T follicular helper cell (primary cell): Measurements from ENCODE around the gene MEX3D.
"Not testable (repeated sequence)": the region's sequence is repeated elsewhere in the genome, so short reads cannot be mapped to it uniquely, and the experiment has no call there.

ENCODE experiments used
- DNase-seq: peaks from one replicate; pipeline ENCODE4 v3.0.0-alpha.2; 2020; ENCODE audit warnings: low read depth

The MEX3D gene

DNA sequence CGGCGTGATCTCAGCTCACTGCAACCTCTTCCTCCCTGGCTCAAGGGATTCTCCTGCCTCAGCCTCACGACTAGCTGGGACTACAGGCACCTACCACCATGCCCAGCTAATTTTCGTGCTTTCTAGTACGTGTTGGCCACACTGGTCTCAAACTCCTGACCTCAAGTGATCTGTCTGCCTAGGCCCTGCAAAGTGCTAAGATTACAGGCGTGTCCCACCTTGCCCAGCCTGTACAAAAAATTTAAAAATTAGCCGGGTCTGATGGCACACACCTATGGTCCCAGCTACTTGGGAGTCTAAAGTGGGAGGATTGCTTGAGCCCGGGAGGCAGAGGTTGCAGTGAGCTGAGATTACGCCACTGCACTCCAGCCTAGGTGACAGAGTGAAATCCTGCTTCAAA lies 4.7 kb upstream of the MEX3D start:
- DNase-seq = no peak

DNA sequence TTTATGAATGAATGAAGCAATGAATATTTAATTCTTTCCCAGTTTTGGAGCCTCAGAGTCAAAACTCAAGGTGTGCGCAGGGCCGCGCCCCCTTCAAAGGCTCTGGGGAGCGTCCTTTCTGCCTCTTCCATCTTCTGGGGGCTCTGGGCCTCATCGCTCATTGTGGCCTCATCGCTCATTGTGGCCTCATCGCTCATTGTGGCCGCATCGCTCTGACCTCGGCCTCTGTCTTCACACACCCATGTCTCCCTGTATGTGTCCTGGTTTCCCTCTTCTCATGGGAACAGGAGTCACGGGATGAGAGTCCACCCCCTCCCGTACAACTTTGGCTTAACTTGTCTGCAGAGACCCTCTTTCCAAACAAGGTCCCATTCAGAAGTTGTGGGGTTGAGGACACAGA lies 3.2 kb upstream of the MEX3D start:
- DNase-seq = no peak

DNA sequence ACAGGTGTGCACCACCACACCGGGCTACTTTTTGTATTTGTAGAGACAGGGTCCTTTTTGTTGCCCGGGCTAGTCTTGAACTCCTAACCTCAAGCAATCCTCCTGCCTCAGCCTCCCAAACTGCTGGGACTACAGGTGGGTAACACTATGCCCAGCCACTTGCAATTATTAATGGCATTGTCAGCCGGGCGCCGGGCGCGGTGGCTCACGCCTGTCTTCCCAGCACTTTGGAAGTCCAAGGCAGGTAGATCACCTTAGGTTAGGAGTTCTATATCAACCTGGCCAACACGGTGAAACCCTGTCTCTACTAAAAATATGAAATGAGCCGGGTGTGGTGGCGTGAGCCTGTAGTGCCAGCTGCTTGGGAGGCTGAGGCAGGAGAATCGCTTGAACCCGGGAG lies 2.7 kb upstream of the MEX3D start:
- no peak for DNase-seq

DNA sequence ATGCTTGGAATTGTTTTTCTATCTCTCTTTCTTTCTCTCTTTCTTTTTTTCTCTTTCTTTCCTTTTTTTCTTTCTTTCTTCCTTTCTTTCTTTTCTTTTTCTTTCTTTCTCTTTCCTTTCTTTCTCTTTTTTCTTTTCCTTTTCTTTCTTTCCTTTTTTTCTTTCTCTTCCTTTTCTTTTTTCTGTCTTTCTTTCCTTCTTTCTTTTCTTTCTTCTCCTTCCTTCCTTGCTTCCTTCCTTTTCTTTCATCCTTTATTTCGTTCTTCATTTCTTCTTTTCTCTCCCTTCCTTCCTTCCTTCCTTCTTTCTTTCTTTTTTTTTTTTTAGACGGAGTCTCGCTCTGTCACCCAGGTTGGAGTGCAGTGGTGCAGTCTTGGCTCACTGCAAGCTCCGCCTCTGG lies 1.9 kb upstream of the MEX3D start:
- DNase-seq = no peak

DNA sequence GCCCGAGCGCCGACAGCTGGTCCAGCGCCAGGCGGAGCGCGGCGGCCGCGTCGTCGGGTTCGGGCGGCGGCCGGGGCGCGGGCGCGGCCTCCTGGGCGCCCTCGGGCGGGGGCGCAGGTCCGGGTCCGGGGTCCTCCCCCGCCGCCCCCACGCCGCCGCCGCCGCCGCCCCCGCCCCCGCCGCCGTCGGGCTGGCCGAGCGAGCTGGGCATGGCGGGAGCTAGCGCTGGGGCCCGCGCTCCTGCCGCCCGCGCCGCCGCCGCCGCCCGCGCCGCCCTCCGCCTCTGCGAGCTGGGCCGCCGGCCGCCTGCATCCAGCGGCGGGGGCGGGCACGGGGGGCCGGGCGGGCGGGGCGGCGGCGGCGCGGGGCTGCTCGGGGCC lies 287 bp downstream of the MEX3D start:
- no peak for DNase-seq

- DNase-seq = no peak
Observed at GRCh38 chr19:1567116-1567847, 843 bp downstream of the MEX3D start.

- no peak for DNase-seq
Observed at GRCh38 chr19:1566392-1567115, 1.6 kb downstream of the MEX3D start.

GRCh38 chr19:1563251-1563650 lies 4.9 kb downstream of the MEX3D start:
- DNase-seq = no peak

DNA sequence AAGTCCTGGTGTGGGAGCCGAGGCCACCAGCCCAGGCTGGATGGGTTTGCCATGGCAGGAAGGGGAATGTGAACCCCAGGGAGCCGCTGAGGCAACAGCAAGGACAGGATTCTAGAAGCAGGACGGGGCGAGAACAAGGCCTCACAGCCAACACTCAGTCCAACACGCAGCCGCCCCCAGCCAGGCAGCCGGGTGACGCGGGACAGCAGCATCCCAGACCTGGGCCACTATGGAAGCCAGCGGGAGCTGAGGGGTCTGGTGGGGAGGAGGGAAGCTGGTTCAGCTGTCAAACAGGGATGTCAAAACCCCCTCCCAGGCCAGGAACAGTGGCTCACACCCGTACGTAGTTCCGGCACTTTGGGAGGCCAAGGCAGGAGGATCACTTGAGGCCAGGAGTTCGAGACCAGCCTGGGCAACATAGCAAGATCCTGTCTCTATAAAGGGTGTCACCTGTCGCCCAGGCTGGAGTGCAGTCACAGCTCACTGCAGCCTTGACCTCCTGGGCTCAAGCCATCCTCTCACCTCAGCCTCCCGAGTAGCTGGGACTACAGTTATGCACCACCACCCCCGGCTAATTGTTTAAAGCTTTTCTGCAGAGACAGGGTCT lies 6.8 kb downstream of the MEX3D start:
- DNase-seq = no peak

GRCh38 chr19:1560286-1560882 lies 7.7 kb downstream of the MEX3D start:
- DNase-seq = no peak

GRCh38 chr19:1558552-1558951 lies 9.6 kb downstream of the MEX3D start:
- DNase-seq = no peak

GRCh38 chr19:1556390-1557070 lies 11.6 kb downstream of the MEX3D start:
- DNase-seq = no peak

DNA sequence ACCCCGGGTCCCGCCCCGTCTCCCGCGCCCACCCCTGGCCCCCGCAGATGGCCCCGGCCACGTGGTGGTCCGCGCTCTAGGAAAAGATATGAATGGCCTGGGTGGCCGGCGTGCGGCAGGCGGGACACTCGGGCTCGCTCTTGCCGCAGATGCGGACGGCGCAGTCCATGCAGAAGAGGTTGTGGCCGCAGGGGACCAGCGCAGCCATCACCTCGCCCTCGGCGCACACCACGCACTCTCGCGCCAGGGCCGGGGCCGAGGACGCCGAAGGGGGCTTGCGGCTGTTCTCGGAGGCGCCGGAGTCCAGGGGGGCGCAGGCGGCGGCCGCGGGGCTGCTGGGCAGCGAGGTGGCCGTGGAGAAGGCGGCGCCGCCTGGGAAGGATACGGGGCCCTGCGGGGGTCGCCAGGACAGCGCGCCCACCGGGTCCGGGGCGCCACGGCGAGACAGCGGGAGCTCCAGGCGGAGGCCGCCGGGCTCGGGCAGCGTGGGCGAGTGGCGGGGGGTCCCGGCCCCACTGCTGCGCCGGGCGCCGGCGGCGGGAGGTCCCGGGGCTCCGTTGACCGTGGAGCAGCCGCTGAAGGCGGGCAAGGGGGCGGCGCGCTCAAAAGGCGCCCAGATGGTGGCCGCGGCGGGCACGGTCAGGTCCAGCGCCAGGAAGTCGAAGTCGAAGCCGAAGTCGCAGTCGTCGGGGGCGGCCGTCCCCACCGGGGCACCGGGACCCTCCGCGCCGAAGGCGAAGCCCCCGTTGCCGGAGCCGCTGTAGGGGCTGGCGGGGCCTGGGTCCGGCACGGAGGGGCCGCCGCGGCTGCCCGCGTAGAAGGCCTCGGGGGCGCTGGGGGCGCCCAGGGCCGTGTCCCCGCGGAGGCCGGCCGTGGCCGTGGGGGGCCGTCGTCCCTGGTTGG lies 12.4 kb downstream of the MEX3D start:
- no peak for DNase-seq

DNA sequence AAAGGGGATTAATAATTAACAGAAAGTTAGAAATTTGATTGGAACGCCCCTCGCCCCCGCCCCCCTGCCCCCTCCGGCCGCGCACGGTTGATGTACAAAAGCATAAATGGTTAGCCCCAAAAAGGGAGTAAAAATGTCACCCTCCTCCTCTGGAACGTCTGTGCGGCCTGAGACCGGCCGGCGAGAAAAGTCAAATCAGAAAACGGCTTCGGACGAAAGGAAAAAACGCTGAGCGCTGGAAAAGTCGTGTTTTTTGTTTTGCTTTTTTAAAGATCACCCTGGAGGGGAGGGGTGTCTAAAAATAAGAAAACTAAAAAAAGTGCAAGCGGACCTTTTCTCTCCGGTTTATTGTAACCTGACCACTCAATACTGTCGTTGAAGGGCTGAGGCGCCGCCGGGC lies 13.2 kb downstream of the MEX3D start:
- no peak for DNase-seq

DNA sequence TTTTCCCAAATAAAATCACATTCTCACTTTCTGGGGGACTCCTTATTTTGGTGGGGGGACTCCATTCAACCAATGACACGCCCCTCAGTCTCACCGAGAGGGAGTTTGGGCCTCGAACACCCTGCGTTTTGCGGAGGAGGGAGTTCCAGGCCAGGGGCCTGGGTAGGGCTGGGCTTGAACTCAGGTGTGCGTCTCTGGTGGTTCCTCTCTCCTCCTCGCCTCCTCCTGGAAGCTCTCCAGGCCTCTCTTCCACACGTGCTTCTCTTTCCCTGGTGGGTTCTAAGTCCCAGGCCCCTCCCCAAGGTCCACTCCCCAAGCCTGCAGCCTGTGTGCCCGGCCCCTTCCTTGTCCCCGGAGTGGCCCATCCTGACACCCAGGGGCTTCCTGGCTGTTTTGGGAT lies 14.7 kb downstream of the MEX3D start:
- no peak for DNase-seq

DNA sequence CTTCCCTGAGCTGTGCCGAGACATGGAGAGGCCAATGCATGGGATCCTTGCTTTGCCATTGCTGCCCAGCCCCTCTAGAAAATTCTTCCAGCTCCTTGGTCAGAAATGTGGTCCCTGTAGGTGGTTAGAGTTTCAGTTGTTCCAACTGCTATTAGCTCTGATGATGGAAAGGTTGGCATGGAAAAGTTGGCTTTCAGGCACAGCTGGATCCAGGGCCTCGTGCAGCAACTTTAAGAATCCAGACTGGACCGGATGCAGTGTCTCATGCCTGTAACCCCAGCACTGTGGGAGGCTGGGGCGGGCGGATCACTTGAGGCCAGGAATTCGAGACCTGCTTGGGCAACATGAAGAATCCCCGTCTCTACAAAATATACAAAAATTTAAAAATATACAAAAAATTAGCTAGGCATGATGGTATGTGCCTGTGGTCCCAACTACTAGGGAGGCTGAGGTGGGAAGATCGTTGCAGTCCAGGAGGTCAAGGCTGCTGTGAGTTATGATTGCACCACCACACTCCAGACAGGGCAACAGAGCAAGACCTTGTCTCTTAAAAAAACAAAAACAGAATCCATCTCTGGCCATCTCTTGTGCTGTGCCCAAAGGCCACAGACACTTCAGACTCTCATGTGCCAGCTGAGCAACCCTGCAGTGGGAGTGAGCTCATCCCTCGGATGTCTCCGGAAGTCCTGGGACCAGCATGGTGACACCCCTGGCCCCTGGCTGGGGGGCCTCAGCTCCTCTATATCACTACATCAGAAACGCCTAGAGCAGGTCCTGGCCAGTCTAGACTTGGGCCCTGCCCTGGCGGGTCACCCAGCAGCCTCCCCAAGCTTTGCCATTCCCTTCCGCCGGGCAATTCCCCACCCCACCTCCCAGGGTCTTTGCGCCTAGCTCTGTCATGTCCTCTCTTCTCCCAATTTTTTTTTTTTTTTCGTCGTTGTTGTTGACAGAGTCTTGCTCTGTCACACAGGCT lies 16.8 kb downstream of the MEX3D start:
- no peak for DNase-seq

DNA sequence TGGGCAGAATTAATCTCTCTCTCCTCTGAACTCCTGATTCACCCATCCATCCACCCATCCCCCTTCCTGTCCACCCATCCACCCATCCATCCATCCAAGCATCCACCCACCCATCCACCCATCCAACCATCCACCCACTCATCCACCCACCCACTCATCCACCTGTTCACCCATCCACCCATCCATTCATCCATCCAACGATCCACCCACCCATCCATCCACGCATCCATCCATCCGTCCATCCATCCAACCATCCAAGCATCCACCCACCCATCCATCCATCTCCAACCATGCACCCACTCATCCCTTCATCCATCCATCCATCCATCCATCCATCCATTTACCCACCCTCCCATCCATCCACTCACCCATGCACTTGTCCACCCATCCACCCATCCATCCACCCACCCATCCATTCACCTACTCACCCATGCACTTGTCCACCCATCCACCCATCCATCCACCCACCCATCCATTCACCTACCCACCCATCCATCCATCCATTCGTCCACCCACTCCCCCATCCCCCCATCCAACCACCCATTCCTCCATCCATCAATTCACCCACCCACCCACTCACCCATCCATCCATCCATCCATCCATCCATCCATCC lies 18.7 kb downstream of the MEX3D start:
- DNase-seq = no peak

DNA sequence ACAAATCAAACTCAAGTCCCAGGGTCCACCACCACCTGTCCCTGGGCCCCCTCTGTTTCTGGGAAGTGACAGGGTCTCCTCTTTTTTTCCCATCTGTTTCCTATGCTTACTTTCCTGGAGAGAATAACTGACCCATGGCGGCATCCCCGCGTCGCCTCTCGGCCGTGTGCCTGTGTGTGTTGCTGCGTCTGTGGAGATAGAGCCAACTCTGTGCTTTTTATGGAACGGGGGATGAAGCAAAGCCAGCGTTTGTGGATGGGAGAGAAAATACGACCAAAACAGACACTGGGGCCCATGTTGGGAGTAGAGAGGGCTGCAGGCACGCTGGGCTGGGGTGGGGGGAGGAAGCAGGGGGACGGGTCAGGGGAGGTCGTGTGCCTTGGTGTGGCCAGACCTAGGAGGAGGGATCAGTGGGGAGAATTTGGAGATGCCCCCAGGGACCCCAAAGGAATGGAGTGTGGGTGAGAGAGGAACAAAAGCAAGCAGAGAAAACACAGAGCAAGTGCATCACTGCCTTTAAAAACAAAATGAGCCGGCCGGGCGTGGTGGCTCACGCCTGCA lies 27.7 kb downstream of the MEX3D start:
- DNase-seq = no peak

DNA sequence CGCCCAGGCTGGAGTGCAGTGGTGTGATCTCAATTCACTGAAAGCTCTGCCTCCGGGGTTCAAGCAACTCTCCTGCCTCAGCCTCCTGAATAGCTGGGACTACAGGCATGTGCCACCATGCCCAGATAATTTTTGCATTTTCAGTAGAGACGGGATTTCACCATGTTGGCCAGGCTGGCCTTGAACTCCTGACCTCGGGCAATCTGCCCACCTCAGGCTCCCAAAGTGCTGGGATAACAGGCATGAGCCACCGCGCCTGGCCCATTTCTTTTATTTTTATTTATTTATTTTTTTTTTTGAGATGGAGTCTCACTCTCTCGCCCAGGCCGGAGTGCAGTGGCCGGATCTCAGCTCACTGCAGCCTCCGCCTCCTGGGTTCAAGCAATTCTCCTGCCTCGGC lies 28.4 kb downstream of the MEX3D start:
- DNase-seq = not testable (repeated sequence)
